ENCODE measurements around the gene RNASE11.

Gene RNASE11

DNA sequence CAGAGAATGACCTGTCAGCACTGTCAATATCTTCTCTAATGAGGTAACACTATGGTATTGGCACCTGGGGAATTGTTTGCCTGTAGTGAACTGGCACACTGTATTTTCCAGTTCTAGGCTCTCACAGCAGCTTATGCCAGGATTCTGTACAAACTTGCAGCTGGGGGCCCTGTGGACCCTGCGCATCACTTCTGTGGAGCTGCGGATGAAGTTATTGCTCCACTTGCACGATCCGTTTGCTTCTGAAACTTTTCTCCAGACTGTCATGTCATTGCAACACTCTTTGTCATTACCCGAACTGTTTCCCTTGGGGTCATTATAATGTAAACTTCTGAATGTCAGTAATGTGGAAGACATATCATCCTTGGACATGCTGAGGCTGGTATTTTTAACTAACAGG lies 3.9 kb downstream of the RNASE11 start:
- Histone ChIP-seq H3K27ac (ENCODE audit: low read length) (no peak overlapping the region), H4K20me1 (ENCODE audit: insufficient read depth, low read length) (no peaks in the 10 kb centered on the region), H3K9me3 (ENCODE audit: insufficient read depth, low read length) (no peaks in the 10 kb centered on the region), H3K4me1 (ENCODE audit: low read length) (no peaks in the 10 kb centered on the region), H3K4me3 (ENCODE audit: low read length) (no peak overlapping the region), H2AFZ (ENCODE audit: low read depth, low read length) (no peak overlapping the region), H3K9ac (ENCODE audit: low read length) (no peak overlapping the region), H3K36me3 (replicated peaks; ENCODE audit: low read depth, low read length) (no peaks in the 10 kb centered on the region), H3K79me2 (ENCODE audit: low read length) (no peaks in the 10 kb centered on the region), H3K27me3 (ENCODE audit: low read depth, low read length) (peaks cover 22% of the 10 kb centered on the region), H3K4me2 (ENCODE audit: low read length) (no peak overlapping the region)
- TF ChIP-seq, protein P1, sequence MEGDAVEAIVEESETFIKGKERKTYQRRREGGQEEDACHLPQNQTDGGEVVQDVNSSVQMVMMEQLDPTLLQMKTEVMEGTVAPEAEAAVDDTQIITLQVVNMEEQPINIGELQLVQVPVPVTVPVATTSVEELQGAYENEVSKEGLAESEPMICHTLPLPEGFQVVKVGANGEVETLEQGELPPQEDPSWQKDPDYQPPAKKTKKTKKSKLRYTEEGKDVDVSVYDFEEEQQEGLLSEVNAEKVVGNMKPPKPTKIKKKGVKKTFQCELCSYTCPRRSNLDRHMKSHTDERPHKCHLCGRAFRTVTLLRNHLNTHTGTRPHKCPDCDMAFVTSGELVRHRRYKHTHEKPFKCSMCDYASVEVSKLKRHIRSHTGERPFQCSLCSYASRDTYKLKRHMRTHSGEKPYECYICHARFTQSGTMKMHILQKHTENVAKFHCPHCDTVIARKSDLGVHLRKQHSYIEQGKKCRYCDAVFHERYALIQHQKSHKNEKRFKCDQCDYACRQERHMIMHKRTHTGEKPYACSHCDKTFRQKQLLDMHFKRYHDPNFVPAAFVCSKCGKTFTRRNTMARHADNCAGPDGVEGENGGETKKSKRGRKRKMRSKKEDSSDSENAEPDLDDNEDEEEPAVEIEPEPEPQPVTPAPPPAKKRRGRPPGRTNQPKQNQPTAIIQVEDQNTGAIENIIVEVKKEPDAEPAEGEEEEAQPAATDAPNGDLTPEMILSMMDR (IDR thresholded peaks at IDR 0.05; ENCODE audit: low read depth, low read length): no peak
- TF ChIP-seq EZH2phosphoT487 (IDR thresholded peaks at IDR 0.05; ENCODE audit: low read depth): no peak

DNA sequence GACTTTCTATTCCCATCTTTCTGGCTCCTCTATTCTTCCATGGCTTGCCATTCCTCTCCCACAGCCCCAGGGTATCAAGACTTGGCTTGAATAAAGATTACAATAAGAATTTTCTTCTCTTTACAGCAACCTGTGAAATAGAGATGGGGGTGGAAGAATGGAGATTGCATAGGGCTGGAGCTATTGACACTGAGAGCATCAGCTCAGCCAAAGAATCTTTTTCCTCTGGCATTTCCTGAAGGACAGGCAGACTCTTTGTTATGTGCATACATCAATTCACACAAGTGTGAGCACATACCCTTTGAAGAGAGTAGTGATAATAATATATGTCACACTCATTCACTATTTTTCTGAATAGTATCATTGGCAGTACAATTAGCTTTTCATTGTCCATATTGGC lies 4.7 kb downstream of the RNASE11 start:
- Histone ChIP-seq H4K20me1 (ENCODE audit: insufficient read depth, low read length) (no peaks in the 10 kb centered on the region), H3K27me3 (ENCODE audit: low read depth, low read length) (peaks cover 22% of the 10 kb centered on the region), H3K4me2 (ENCODE audit: low read length) (no peak overlapping the region), H3K9ac (ENCODE audit: low read length) (no peak overlapping the region), H2AFZ (ENCODE audit: low read depth, low read length) (no peak overlapping the region), H3K9me3 (ENCODE audit: insufficient read depth, low read length) (no peaks in the 10 kb centered on the region), H3K4me1 (ENCODE audit: low read length) (no peaks in the 10 kb centered on the region), H3K36me3 (replicated peaks; ENCODE audit: low read depth, low read length) (no peaks in the 10 kb centered on the region), H3K79me2 (ENCODE audit: low read length) (no peaks in the 10 kb centered on the region), H3K4me3 (ENCODE audit: low read length) (no peak overlapping the region), H3K27ac (ENCODE audit: low read length) (no peak overlapping the region)
- TF ChIP-seq EZH2phosphoT487 (IDR thresholded peaks at IDR 0.05; ENCODE audit: low read depth): no peak
- TF ChIP-seq, protein P1 (IDR thresholded peaks at IDR 0.05; ENCODE audit: low read depth, low read length): no peak

DNA sequence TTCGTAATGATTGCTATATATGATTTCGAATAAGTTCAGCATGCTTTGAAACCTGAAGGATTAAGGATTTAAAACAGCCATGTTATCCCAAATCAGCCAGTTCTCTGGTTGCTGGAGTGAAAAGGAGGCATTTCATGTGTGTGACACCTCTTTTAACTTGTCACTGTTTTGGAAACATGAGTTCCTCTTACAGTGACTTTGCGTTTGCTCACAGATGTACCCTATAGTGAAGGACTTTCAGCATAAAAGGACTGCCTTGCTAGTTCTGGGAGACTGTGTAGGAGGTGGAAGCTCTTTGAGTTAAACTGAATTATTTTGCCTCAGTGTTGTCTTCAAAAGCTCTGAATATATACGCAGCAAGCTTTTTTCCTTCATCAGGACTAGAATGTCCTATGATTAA lies 7.6 kb downstream of the RNASE11 start:
- no peak overlapping the region for H3K9ac ChIP-seq (ENCODE audit: low read length)
- H3K4me2 ChIP-seq (ENCODE audit: low read length): no peak overlapping the region
- no peaks in the 10 kb centered on the region for H3K4me1 ChIP-seq (ENCODE audit: low read length)
- H4K20me1 ChIP-seq (ENCODE audit: insufficient read depth, low read length): no peaks in the 10 kb centered on the region
- H3K36me3 ChIP-seq (replicated peaks; ENCODE audit: low read depth, low read length): no peaks in the 10 kb centered on the region
- no peak overlapping the region for H3K4me3 ChIP-seq (ENCODE audit: low read length)
- no peak overlapping the region for H2AFZ ChIP-seq (ENCODE audit: low read depth, low read length)
- TF ChIP-seq EZH2phosphoT487 (IDR thresholded peaks at IDR 0.05; ENCODE audit: low read depth): no peak
- TF ChIP-seq, protein P1 (IDR thresholded peaks at IDR 0.05; ENCODE audit: low read depth, low read length): no peak
- peaks cover 8% of the 10 kb centered on the region; the same call in 1 of the 2 replicates for H3K27me3 ChIP-seq (ENCODE audit: low read depth, low read length)
- no peaks in the 10 kb centered on the region for H3K79me2 ChIP-seq (ENCODE audit: low read length)
- no peaks in the 10 kb centered on the region for H3K9me3 ChIP-seq (ENCODE audit: insufficient read depth, low read length)
- no peak overlapping the region for H3K27ac ChIP-seq (ENCODE audit: low read length)

DNA sequence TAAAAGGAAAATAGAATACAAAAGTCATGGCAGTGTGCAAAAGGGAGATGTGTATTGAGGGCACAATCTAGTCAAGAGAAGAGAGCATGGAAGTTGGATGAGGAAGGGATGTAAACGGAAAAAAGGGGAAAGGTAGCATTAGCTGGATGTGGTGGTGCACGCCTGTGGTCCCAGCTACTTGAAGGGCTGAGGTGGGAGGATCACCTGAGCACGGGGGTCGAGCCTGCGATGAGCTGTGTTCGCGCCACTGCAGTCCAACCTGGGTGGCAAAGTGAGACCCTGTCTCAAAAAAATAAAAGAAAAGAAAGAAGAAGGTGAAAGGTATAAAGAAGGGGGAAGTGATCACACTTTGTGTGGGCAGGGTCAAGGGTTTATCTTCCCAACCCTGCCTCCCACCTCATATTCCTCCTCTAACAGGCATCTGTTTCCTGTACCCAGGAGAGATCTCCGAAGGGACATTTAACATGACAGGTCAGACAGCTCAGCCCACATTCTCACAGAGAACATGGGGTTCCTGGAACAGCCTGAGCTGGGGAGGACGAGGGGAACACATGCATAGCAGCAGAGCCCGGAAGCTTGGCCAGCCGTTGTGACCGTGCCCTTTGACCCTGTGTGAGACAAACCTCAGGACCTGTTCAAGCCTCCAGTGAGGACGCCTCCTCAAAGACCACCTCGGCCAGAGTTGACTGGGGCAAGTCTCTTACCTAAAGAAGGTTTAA lies 8.9 kb downstream of the RNASE11 start:
- Histone ChIP-seq H3K9me3 (ENCODE audit: insufficient read depth, low read length) (no peaks in the 10 kb centered on the region), H3K27me3 (ENCODE audit: low read depth, low read length) (0 out of 2 replicates have a peak, but pooled peaks cover 1% of the 10 kb centered on the region), H4K20me1 (ENCODE audit: insufficient read depth, low read length) (no peaks in the 10 kb centered on the region), H3K36me3 (replicated peaks; ENCODE audit: low read depth, low read length) (no peaks in the 10 kb centered on the region), H3K4me3 (ENCODE audit: low read length) (no peak overlapping the region), H3K4me1 (ENCODE audit: low read length) (no peaks in the 10 kb centered on the region), H3K27ac (ENCODE audit: low read length) (no peak overlapping the region), H3K4me2 (ENCODE audit: low read length) (no peak overlapping the region), H3K79me2 (ENCODE audit: low read length) (no peaks in the 10 kb centered on the region), H3K9ac (ENCODE audit: low read length) (no peak overlapping the region), H2AFZ (ENCODE audit: low read depth, low read length) (no peak overlapping the region)
- TF ChIP-seq EZH2phosphoT487 (IDR thresholded peaks at IDR 0.05; ENCODE audit: low read depth): no peak
- TF ChIP-seq, protein P1 (IDR thresholded peaks at IDR 0.05; ENCODE audit: low read depth, low read length): no peak
